SK-N-SH treated with all-trans-retinoic acid at 6 μM for 48 hours (cell line): ENCODE data around the gene KRT1.

ENCODE experiments used
- ATAC-seq: fragments of 200-7000 bp; cut with Tn5 transposase; 3 replicates; pipeline ENCODE4 v1.9.1; 2020; ENCODE audit warnings: mild to moderate bottlenecking, moderate library complexity
- ARNTL ChIP-seq: fragments of 450-650 bp; formaldehyde crosslinking; IDR thresholded peaks from 2 replicates; pipeline ENCODE4 v1.5.0; 2020; ENCODE audit warnings: low read depth, mild to moderate bottlenecking, moderate library complexity, borderline replicate concordance
- BACH2 ChIP-seq: fragments of 250-450 bp; sonication (Bioruptor Pico); IDR thresholded peaks from 2 replicates; pipeline ENCODE4 v1.9.0; 2021; ENCODE audit warnings: mild to moderate bottlenecking, borderline replicate concordance
- CREB5 ChIP-seq: fragments of 250-450 bp; sonication (Bioruptor Pico); IDR thresholded peaks from 2 replicates; pipeline ENCODE4 v1.5.1; 2020; ENCODE audit warnings: low read depth, mild to moderate bottlenecking, moderate library complexity
- CSDC2 ChIP-seq: fragments of 250-450 bp; sonication (Bioruptor Pico); IDR thresholded peaks from 2 replicates; pipeline ENCODE4 v1.5.0; 2020; ENCODE audit warnings: mild to moderate bottlenecking, moderate library complexity
- CSRNP3 ChIP-seq: fragments of 250-450 bp; sonication (Bioruptor Pico); IDR thresholded peaks from 2 replicates; pipeline ENCODE4 v1.5.1; 2021; ENCODE audit warnings: mild to moderate bottlenecking, moderate library complexity
- ESRRG ChIP-seq: fragments of 250-450 bp; sonication (Bioruptor Pico); IDR thresholded peaks from 2 replicates; pipeline ENCODE4 v1.6.1; 2021; ENCODE audit warnings: mild to moderate bottlenecking
- GLIS3 ChIP-seq: fragments of 250-450 bp; sonication (Bioruptor Pico); IDR thresholded peaks from 2 replicates; pipeline ENCODE4 v1.5.0; 2020; ENCODE audit warnings: mild to moderate bottlenecking, moderate library complexity
- ISL1 ChIP-seq: fragments of 250-450 bp; sonication (Bioruptor Pico); IDR thresholded peaks from 2 replicates; pipeline ENCODE4 v2.1.2; 2022; ENCODE audit warnings: mild to moderate bottlenecking, moderate library complexity
- OSR1 ChIP-seq: fragments of 250-450 bp; sonication (Bioruptor Pico); IDR thresholded peaks from 2 replicates; pipeline ENCODE4 v1.8.0; 2022; ENCODE audit warnings: moderate library complexity, mild to moderate bottlenecking, inconsistent platforms
- PATZ1 ChIP-seq: fragments of 250-450 bp; sonication (Bioruptor Pico); IDR thresholded peaks from 2 replicates; pipeline ENCODE4 v1.8.0; 2020; ENCODE audit warnings: mild to moderate bottlenecking, moderate library complexity, borderline replicate concordance
- PPARA ChIP-seq: fragments of 250-450 bp; sonication (Bioruptor Pico); IDR thresholded peaks from 2 replicates; pipeline ENCODE4 v1.5.0; 2020; ENCODE audit warnings: mild to moderate bottlenecking, borderline replicate concordance
- RARB ChIP-seq: fragments of 250-450 bp; sonication (Bioruptor Pico); IDR thresholded peaks from 2 replicates; pipeline ENCODE4 v1.8.0; 2021; ENCODE audit warnings: mild to moderate bottlenecking, moderate library complexity
- SNAI2 ChIP-seq: fragments of 250-450 bp; sonication (Bioruptor Pico); IDR thresholded peaks from 2 replicates; pipeline ENCODE4 v1.5.0; 2020; ENCODE audit warnings: mild to moderate bottlenecking, moderate library complexity
- TCF4 ChIP-seq: fragments of 250-450 bp; sonication (Bioruptor Pico); IDR thresholded peaks from 2 replicates; pipeline ENCODE4 v1.8.0; 2021; ENCODE audit warnings: mild to moderate bottlenecking, moderate library complexity, borderline replicate concordance
- TOX ChIP-seq: fragments of 250-450 bp; sonication (Bioruptor Pico); IDR thresholded peaks from 2 replicates; pipeline ENCODE4 v1.8.0; 2021; ENCODE audit warnings: mild to moderate bottlenecking, moderate library complexity, borderline replicate concordance
- TSHZ2 ChIP-seq: fragments of 250-450 bp; sonication (Bioruptor Pico); IDR thresholded peaks from 2 replicates; pipeline ENCODE4 v1.5.0; 2020; ENCODE audit warnings: mild to moderate bottlenecking, moderate library complexity
- ZC3H10 ChIP-seq: fragments of 250-450 bp; sonication (Bioruptor Pico); IDR thresholded peaks from 2 replicates; pipeline ENCODE4 v1.5.1; 2021; ENCODE audit warnings: mild to moderate bottlenecking, moderate library complexity
- ZFP3 ChIP-seq: fragments of 250-450 bp; sonication (Bioruptor Pico); IDR thresholded peaks from 2 replicates; pipeline ENCODE4 v1.5.0; 2020; ENCODE audit warnings: mild to moderate bottlenecking, moderate library complexity
- ZFP30 ChIP-seq: fragments of 450-650 bp; formaldehyde crosslinking; IDR thresholded peaks from 2 replicates; pipeline ENCODE4 v1.5.0; 2022; ENCODE audit warnings: mild to moderate bottlenecking, moderate library complexity
- ZNF565 ChIP-seq: fragments of 450-650 bp; formaldehyde crosslinking; conservative IDR thresholded peaks from 2 replicates; pipeline ENCODE4 v1.5.0; 2020; ENCODE audit warnings: low read depth, mild to moderate bottlenecking, moderate library complexity
- ZNF70 ChIP-seq: fragments of 450-650 bp; formaldehyde crosslinking; IDR thresholded peaks from 2 replicates; pipeline ENCODE4 v1.5.0; 2020; ENCODE audit warnings: mild to moderate bottlenecking, moderate library complexity
- ZNF8 ChIP-seq: fragments of 450-650 bp; formaldehyde crosslinking; IDR thresholded peaks from 2 replicates; pipeline ENCODE4 v1.5.0; 2020; ENCODE audit warnings: mild to moderate bottlenecking, moderate library complexity
- TF ChIP-seq, protein P1 (sequence below): fragments of 250-450 bp; sonication (Bioruptor Pico); IDR thresholded peaks from 2 replicates; pipeline ENCODE4 v1.8.0; 2021; ENCODE audit warnings: low read depth, mild to moderate bottlenecking, moderate library complexity, borderline replicate concordance

The KRT1 gene

DNA sequence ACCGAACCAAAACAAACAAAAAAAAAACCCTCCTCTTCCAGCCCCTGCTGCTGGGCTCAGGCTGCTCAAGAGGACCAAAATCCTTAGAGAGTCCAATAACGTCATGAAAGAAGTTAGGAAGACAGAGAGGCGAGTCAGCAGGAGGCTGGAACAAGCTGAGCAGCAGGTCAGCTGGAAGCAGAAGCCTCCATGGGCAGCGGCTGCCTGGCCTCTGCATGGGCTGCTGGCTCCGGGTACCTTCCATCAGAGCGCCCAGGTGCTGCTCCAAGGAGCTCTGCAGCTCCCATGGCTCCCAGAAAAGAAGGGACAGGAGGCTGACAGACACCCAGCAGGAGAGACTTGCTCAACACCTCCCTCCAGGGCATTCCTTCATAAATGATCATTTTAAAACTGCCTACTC lies 25.0 kb downstream of the KRT1 start:
- TF ChIP-seq TOX (CRISPR knock-in tag): no peak
- no peak for TF ChIP-seq OSR1 (CRISPR knock-in tag)
- no peak for TF ChIP-seq SNAI2
- TF ChIP-seq GLIS3: no peak
- no peak for TF ChIP-seq ZFP3 (CRISPR knock-in tag)
- no peak for ATAC-seq

GRCh38 chr12:52651726-52652261 lies 28.4 kb downstream of the KRT1 start, which contains the start of gene KRT2:
Gene KRT2, minus strand, starts transcription at chr12:52652211. Its CDS starts 69 bp downstream, at chr12:52652142.
- no peak for ATAC-seq
- TF ChIP-seq TSHZ2 (CRISPR knock-in tag): no peak
- no peak for TF ChIP-seq TOX (CRISPR knock-in tag)
- TF ChIP-seq ESRRG (CRISPR knock-in tag): no peak
- no peak for TF ChIP-seq RARB (CRISPR knock-in tag)
- TF ChIP-seq TCF4 (CRISPR knock-in tag): no peak
- no peak for TF ChIP-seq ZNF70 (CRISPR knock-in tag)
- no peak for TF ChIP-seq ZNF565 (CRISPR knock-in tag)
- no peak for TF ChIP-seq CREB5 (CRISPR knock-in tag)
- no peak for TF ChIP-seq ZFP3 (CRISPR knock-in tag)
- TF ChIP-seq ISL1: no peak
- TF ChIP-seq PPARA: no peak
- TF ChIP-seq CSRNP3 (CRISPR knock-in tag): no peak
- TF ChIP-seq, protein P1, sequence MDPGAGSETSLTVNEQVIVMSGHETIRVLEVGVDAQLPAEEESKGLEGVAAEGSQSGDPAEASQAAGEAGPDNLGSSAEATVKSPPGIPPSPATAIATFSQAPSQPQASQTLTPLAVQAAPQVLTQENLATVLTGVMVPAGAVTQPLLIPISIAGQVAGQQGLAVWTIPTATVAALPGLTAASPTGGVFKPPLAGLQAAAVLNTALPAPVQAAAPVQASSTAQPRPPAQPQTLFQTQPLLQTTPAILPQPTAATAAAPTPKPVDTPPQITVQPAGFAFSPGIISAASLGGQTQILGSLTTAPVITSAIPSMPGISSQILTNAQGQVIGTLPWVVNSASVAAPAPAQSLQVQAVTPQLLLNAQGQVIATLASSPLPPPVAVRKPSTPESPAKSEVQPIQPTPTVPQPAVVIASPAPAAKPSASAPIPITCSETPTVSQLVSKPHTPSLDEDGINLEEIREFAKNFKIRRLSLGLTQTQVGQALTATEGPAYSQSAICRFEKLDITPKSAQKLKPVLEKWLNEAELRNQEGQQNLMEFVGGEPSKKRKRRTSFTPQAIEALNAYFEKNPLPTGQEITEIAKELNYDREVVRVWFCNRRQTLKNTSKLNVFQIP (CRISPR knock-in tag): no peak
- TF ChIP-seq CSDC2 (CRISPR knock-in tag): no peak
- TF ChIP-seq PATZ1 (CRISPR knock-in tag): no peak
- TF ChIP-seq ZFP30 (CRISPR knock-in tag): no peak
- TF ChIP-seq ARNTL: no peak

DNA sequence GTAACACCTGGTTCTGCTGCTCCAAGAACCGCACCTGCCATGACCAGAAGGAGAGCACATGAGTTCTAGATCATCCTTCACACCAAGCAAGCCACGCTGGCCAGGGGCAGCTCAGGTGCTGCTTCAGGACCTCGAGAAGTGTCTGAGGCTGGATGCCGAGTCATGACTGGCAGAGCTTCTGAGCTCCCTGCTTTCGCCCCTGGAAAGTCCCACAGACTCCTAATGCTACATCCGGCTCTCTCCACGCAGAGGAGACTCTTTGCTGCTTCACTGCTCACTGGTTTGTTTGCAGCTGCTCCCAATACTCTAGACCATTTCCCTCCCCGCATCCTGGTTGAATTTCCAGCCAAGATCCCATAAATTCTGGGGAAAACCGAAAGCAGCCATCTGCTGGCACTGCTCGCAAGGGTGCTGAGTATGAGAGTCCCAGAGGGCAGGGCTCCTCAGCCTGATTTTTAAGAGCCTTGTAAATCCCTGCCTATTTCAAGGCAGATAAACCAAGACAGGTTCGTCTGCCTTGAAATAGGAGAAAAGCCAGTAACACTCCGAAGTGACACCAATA lies 29.6 kb downstream of the KRT1 start:
- no peak for ATAC-seq
- TF ChIP-seq ZNF8 (CRISPR knock-in tag) (no peak), CSDC2 (CRISPR knock-in tag) (no peak), TSHZ2 (CRISPR knock-in tag) (no peak), TOX (CRISPR knock-in tag) (no peak), ZC3H10 (CRISPR knock-in tag) (no peak), CSRNP3 (CRISPR knock-in tag) (no peak), ESRRG (CRISPR knock-in tag) (no peak), BACH2 (CRISPR knock-in tag) (no peak), ZFP30 (CRISPR knock-in tag) (no peak), ZNF565 (CRISPR knock-in tag) (no peak)
